GM23338 (cell line): ENCODE measurements around the gene THSD4. TPM values are rescaled to one million over a fixed set of nuclear protein-coding genes. Genes with fewer than 3 reads are reported as not detected.

Source experiments
- ATAC-seq: fragments of 200-7000 bp; cut with Tn5 transposase; 3 replicates; pipeline ENCODE4 v1.9.1; 2020
- DNase-seq: peaks from one replicate; pipeline ENCODE4 v3.0.0-alpha.2; 2015; ENCODE audit warnings: low spot score
- H2AFZ ChIP-seq: fragments of 200-600 bp; sonication (generic); 2 replicates; pipeline ENCODE4 v1.8.0; 2016; ENCODE audit warnings: antibody characterized with exemption, mild to moderate bottlenecking, moderate library complexity
- H3F3A ChIP-seq: fragments of 200-600 bp; sonication (generic); replicated peaks from 2 replicates; pipeline ENCODE4 v1.8.0; 2017; ENCODE audit warnings: antibody characterized with exemption, mixed run types, low read depth
- H3K27ac ChIP-seq: fragments of 200-600 bp; sonication (generic); 2 replicates; pipeline ENCODE4 v1.6.1; 2016; ENCODE audit warnings: low read depth
- H3K27me3 ChIP-seq: fragments of 200-600 bp; sonication (generic); 2 replicates; pipeline ENCODE4 v1.8.0; 2016; ENCODE audit warnings: mild to moderate bottlenecking, mixed run types, moderate library complexity; ENCODE audit not compliant: insufficient read depth
- H3K36me3 ChIP-seq: fragments of 200-600 bp; sonication (generic); 2 replicates; pipeline ENCODE4 v1.8.0; 2016; ENCODE audit warnings: mild to moderate bottlenecking; ENCODE audit not compliant: insufficient read depth
- H3K4me1 ChIP-seq: fragments of 200-600 bp; sonication (generic); 2 replicates; pipeline ENCODE4 v1.8.0; 2016; ENCODE audit warnings: mild to moderate bottlenecking, moderate library complexity; ENCODE audit not compliant: insufficient read depth
- H3K4me2 ChIP-seq: fragments of 200-600 bp; sonication (generic); 2 replicates; pipeline ENCODE4 v1.7.1; 2017; ENCODE audit warnings: mixed run types
- H3K4me3 ChIP-seq: fragments of 200-600 bp; sonication (generic); 2 replicates; pipeline ENCODE4 v1.6.1; 2016; ENCODE audit warnings: mixed run types
- H3K79me2 ChIP-seq: fragments of 200-600 bp; sonication (generic); replicated peaks from 2 replicates; pipeline ENCODE4 v1.8.0; 2017; ENCODE audit warnings: mild to moderate bottlenecking; ENCODE audit not compliant: insufficient read depth
- H3K9me2 ChIP-seq: fragments of 200-600 bp; sonication (generic); 2 replicates; pipeline ENCODE4 v1.8.0; 2017; ENCODE audit not compliant: insufficient read depth
- H4K20me1 ChIP-seq: fragments of 200-600 bp; sonication (generic); replicated peaks from 2 replicates; pipeline ENCODE4 v1.8.0; 2017; ENCODE audit warnings: mild to moderate bottlenecking; ENCODE audit not compliant: insufficient read depth
- H3K27ac Mint-ChIP-seq: 2 replicates; pipeline ENCODE4 v1.8.0; 2020; ENCODE audit warnings: inconsistent platforms, mild to moderate bottlenecking, moderate library complexity, mixed read lengths
- H3K27me3 Mint-ChIP-seq: 3 replicates; pipeline ENCODE4 v1.8.0; 2022; ENCODE audit warnings: low read depth, mild to moderate bottlenecking, moderate library complexity, mixed read lengths, inconsistent platforms; ENCODE audit not compliant: insufficient read depth, poor library complexity
- H3K36me3 Mint-ChIP-seq: 3 replicates; pipeline ENCODE4 v1.8.0; 2021; ENCODE audit warnings: low read depth, mild to moderate bottlenecking, inconsistent platforms, moderate library complexity, mixed read lengths
- H3K4me1 Mint-ChIP-seq: 3 replicates; pipeline ENCODE4 v1.8.0; 2020; ENCODE audit warnings: mild to moderate bottlenecking, inconsistent platforms, mixed read lengths
- H3K4me3 Mint-ChIP-seq: 3 replicates; pipeline ENCODE4 v1.8.0; 2021; ENCODE audit warnings: moderate library complexity, mild to moderate bottlenecking, inconsistent platforms, mixed read lengths
- H3K9me3 Mint-ChIP-seq: 3 replicates; pipeline ENCODE4 v1.8.0; 2020; ENCODE audit warnings: moderate library complexity, mild to moderate bottlenecking, inconsistent platforms, mixed read lengths
- CREB1 ChIP-seq: fragments of 250-450 bp; sonication (Bioruptor Pico); IDR thresholded peaks from 2 replicates; pipeline ENCODE4 v1.5.0; 2020; ENCODE audit warnings: low read depth, mild to moderate bottlenecking, moderate library complexity
- EZH2 ChIP-seq: fragments of 200-600 bp; sonication (generic); IDR thresholded peaks from one replicate; pipeline ENCODE4 v1.8.0; 2017; ENCODE audit warnings: antibody characterized with exemption, mild to moderate bottlenecking, low read depth; ENCODE audit not compliant: unreplicated experiment
- EZH2phosphoT487 ChIP-seq: fragments of 200-600 bp; sonication (generic); IDR thresholded peaks from one replicate; pipeline ENCODE4 v1.8.1; 2018; ENCODE audit warnings: antibody characterized with exemption; ENCODE audit not compliant: unreplicated experiment
- JUNB ChIP-seq: IDR thresholded peaks from one replicate; pipeline ENCODE4 v1.6.1; 2016; ENCODE audit warnings: antibody characterized with exemption; ENCODE audit not compliant: unreplicated experiment
- NANOG ChIP-seq: IDR thresholded peaks from 2 replicates; pipeline ENCODE4 v1.6.1; 2016; ENCODE audit warnings: antibody characterized with exemption, borderline replicate concordance
- POLR2AphosphoS5 ChIP-seq: IDR thresholded peaks from 2 replicates; pipeline ENCODE4 v1.6.1; 2016; ENCODE audit warnings: antibody characterized with exemption, low read depth
- STAT1 ChIP-seq: IDR thresholded peaks from one replicate; pipeline ENCODE4 v1.6.1; 2016; ENCODE audit warnings: antibody characterized with exemption; ENCODE audit not compliant: unreplicated experiment
- ZNF114 ChIP-seq: fragments of 250-450 bp; sonication (Bioruptor Pico); IDR thresholded peaks from 2 replicates; pipeline ENCODE4 v1.5.0; 2020; ENCODE audit warnings: mild to moderate bottlenecking, moderate library complexity
- ZNF331 ChIP-seq: fragments of 250-450 bp; sonication (Bioruptor Pico); IDR thresholded peaks from 2 replicates; pipeline ENCODE4 v1.5.0; 2020; ENCODE audit warnings: low read depth, mild to moderate bottlenecking, moderate library complexity
- polyA plus RNA-seq: library from polyadenylated mRNA; unstranded; fragments of >200 nt; fragmentation: Nextera tagmentation; extraction: Ambion mirVana; gene quantifications from 2 replicates; pipeline ENCODE4 v1.2.1, GENCODE V29; 2016
- total RNA-seq: library from RNA; depleted of rRNA; stranded (reverse); fragments of >200 nt; shearing (Covaris generic); gene quantifications from 2 replicates; pipeline ENCODE4 v1.2.3, GENCODE V29; 2014
- TF ChIP-seq, protein P1 (sequence below): IDR thresholded peaks from one replicate; pipeline ENCODE4 v1.6.1; 2018; ENCODE audit warnings: antibody characterized with exemption; ENCODE audit not compliant: unreplicated experiment
- TF ChIP-seq, protein P2 (sequence below), 2 experiments: fragments of 200-600 bp in 1 of 2; sonication (generic) in 1 of 2; conservative IDR thresholded peaks; 2 replicates each; pipeline versions ENCODE4 v1.5.1 to v1.6.1; 2016 to 2017; ENCODE audit warnings: antibody characterized with exemption in 2 of 2, low read depth in 2 of 2, mild to moderate bottlenecking in 2 of 2, moderate library complexity in 1 of 2
- TF ChIP-seq, protein P3 (sequence below): IDR thresholded peaks from 2 replicates; pipeline ENCODE4 v1.6.1; 2016; ENCODE audit warnings: antibody characterized with exemption
- TF ChIP-seq, protein P4 (sequence below): fragments of 250-450 bp; sonication (Bioruptor Pico); IDR thresholded peaks from 2 replicates; pipeline ENCODE4 v1.5.0; 2020; ENCODE audit warnings: mild to moderate bottlenecking, moderate library complexity

THSD4 gene
- total and polyA plus RNA-seq, 2 experiments from 2014 or later, result 2.0 to 7.4 TPM

DNA sequence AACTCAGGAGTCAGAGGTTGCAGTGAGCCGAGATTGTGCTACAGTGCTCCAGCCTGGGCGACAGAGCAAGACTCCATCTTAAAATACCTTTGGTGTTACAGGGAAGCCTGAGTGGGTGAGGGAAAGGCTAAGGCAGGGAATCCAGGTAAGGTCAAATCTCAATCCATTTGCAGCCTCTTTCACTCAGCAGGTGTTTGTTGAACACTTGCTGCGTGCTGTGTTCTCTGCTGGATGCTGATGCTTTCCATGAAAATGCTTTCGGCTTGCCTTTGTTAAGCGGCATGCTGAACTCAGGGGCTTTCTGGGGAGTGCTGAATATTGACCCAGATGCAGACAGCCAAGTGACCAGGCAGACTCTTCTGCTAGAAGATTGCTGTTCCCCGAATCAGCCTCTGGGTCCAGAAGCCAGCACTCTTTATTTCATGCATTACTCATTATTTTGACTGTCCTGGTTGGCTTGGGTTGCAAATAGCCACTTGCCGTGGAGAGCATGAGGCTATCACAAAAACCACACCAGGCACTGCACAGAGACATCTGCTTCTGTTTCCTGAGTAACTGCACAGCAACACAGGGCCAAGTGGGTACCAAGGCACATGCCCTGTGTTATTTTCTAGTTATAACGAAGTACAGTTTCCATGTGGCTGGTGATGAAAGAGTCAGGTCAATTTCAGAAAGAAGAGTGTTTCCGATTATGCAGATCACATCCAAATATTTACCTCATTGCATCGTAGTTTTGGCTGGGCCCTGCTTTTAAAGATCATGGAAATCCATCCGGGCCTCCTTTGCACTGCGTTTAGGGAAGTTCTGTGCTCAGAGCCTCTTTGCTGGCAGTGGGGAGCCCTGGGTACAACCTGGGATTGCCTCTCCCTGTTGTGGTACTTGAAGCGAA lies 88.6 kb downstream of the THSD4 start:
- Histone ChIP-seq H3K4me2 (peak overlapping the region; percentile 61), H3F3A (no peaks in the 10 kb centered on the region; the same call in 1 of the 2 replicates), H3K4me3 (peak overlapping the region; percentile 23; the same call in 1 of the 2 replicates), H3K27ac (peak overlapping the region; percentile 96), H2AFZ (no peak overlapping the region), H3K27me3 (no peaks in the 10 kb centered on the region), H4K20me1 (no peaks in the 10 kb centered on the region), H3K9me2 (peaks cover 12% of the 10 kb centered on the region; the same call in 1 of the 2 replicates), H3K4me1 (peaks cover 36% of the 10 kb centered on the region), H3K79me2 (no peaks in the 10 kb centered on the region), H3K36me3 (no peaks in the 10 kb centered on the region)
- DNase-seq, result peak; percentile 91
- Mint-ChIP-seq H3K4me1 (peaks cover 40% of the 10 kb centered on the region), H3K36me3 (no peaks in the 10 kb centered on the region), H3K4me3 (peak overlapping the region; percentile 11; the same call in 1 of the 3 replicates), H3K27ac (peak overlapping the region; percentile 91), H3K27me3 (peaks cover 5% of the 10 kb centered on the region), H3K9me3 (no peaks in the 10 kb centered on the region)
- ATAC-seq, result peak; percentile 90
- no peak for TF ChIP-seq EZH2
- TF ChIP-seq, protein P1, sequence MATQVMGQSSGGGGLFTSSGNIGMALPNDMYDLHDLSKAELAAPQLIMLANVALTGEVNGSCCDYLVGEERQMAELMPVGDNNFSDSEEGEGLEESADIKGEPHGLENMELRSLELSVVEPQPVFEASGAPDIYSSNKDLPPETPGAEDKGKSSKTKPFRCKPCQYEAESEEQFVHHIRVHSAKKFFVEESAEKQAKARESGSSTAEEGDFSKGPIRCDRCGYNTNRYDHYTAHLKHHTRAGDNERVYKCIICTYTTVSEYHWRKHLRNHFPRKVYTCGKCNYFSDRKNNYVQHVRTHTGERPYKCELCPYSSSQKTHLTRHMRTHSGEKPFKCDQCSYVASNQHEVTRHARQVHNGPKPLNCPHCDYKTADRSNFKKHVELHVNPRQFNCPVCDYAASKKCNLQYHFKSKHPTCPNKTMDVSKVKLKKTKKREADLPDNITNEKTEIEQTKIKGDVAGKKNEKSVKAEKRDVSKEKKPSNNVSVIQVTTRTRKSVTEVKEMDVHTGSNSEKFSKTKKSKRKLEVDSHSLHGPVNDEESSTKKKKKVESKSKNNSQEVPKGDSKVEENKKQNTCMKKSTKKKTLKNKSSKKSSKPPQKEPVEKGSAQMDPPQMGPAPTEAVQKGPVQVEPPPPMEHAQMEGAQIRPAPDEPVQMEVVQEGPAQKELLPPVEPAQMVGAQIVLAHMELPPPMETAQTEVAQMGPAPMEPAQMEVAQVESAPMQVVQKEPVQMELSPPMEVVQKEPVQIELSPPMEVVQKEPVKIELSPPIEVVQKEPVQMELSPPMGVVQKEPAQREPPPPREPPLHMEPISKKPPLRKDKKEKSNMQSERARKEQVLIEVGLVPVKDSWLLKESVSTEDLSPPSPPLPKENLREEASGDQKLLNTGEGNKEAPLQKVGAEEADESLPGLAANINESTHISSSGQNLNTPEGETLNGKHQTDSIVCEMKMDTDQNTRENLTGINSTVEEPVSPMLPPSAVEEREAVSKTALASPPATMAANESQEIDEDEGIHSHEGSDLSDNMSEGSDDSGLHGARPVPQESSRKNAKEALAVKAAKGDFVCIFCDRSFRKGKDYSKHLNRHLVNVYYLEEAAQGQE, result no peak
- TF ChIP-seq EZH2phosphoT487, result no peak
- no peak for TF ChIP-seq JUNB
- TF ChIP-seq, protein P2, sequence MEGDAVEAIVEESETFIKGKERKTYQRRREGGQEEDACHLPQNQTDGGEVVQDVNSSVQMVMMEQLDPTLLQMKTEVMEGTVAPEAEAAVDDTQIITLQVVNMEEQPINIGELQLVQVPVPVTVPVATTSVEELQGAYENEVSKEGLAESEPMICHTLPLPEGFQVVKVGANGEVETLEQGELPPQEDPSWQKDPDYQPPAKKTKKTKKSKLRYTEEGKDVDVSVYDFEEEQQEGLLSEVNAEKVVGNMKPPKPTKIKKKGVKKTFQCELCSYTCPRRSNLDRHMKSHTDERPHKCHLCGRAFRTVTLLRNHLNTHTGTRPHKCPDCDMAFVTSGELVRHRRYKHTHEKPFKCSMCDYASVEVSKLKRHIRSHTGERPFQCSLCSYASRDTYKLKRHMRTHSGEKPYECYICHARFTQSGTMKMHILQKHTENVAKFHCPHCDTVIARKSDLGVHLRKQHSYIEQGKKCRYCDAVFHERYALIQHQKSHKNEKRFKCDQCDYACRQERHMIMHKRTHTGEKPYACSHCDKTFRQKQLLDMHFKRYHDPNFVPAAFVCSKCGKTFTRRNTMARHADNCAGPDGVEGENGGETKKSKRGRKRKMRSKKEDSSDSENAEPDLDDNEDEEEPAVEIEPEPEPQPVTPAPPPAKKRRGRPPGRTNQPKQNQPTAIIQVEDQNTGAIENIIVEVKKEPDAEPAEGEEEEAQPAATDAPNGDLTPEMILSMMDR (conservative IDR thresholded peaks at IDR 0.05; ENCODE audit: low read depth in 2 of 2), result no peak
- TF ChIP-seq POLR2AphosphoS5, result peak; percentile 48
- TF ChIP-seq NANOG, result peak; percentile 99
- TF ChIP-seq, protein P3, sequence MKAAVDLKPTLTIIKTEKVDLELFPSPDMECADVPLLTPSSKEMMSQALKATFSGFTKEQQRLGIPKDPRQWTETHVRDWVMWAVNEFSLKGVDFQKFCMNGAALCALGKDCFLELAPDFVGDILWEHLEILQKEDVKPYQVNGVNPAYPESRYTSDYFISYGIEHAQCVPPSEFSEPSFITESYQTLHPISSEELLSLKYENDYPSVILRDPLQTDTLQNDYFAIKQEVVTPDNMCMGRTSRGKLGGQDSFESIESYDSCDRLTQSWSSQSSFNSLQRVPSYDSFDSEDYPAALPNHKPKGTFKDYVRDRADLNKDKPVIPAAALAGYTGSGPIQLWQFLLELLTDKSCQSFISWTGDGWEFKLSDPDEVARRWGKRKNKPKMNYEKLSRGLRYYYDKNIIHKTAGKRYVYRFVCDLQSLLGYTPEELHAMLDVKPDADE, result peak; percentile 62; the same call in 1 of the 2 replicates
- TF ChIP-seq ZNF114 (CRISPR knock-in tag), result no peak
- TF ChIP-seq ZNF331 (CRISPR knock-in tag), result peak; percentile 48
- TF ChIP-seq, protein P4, sequence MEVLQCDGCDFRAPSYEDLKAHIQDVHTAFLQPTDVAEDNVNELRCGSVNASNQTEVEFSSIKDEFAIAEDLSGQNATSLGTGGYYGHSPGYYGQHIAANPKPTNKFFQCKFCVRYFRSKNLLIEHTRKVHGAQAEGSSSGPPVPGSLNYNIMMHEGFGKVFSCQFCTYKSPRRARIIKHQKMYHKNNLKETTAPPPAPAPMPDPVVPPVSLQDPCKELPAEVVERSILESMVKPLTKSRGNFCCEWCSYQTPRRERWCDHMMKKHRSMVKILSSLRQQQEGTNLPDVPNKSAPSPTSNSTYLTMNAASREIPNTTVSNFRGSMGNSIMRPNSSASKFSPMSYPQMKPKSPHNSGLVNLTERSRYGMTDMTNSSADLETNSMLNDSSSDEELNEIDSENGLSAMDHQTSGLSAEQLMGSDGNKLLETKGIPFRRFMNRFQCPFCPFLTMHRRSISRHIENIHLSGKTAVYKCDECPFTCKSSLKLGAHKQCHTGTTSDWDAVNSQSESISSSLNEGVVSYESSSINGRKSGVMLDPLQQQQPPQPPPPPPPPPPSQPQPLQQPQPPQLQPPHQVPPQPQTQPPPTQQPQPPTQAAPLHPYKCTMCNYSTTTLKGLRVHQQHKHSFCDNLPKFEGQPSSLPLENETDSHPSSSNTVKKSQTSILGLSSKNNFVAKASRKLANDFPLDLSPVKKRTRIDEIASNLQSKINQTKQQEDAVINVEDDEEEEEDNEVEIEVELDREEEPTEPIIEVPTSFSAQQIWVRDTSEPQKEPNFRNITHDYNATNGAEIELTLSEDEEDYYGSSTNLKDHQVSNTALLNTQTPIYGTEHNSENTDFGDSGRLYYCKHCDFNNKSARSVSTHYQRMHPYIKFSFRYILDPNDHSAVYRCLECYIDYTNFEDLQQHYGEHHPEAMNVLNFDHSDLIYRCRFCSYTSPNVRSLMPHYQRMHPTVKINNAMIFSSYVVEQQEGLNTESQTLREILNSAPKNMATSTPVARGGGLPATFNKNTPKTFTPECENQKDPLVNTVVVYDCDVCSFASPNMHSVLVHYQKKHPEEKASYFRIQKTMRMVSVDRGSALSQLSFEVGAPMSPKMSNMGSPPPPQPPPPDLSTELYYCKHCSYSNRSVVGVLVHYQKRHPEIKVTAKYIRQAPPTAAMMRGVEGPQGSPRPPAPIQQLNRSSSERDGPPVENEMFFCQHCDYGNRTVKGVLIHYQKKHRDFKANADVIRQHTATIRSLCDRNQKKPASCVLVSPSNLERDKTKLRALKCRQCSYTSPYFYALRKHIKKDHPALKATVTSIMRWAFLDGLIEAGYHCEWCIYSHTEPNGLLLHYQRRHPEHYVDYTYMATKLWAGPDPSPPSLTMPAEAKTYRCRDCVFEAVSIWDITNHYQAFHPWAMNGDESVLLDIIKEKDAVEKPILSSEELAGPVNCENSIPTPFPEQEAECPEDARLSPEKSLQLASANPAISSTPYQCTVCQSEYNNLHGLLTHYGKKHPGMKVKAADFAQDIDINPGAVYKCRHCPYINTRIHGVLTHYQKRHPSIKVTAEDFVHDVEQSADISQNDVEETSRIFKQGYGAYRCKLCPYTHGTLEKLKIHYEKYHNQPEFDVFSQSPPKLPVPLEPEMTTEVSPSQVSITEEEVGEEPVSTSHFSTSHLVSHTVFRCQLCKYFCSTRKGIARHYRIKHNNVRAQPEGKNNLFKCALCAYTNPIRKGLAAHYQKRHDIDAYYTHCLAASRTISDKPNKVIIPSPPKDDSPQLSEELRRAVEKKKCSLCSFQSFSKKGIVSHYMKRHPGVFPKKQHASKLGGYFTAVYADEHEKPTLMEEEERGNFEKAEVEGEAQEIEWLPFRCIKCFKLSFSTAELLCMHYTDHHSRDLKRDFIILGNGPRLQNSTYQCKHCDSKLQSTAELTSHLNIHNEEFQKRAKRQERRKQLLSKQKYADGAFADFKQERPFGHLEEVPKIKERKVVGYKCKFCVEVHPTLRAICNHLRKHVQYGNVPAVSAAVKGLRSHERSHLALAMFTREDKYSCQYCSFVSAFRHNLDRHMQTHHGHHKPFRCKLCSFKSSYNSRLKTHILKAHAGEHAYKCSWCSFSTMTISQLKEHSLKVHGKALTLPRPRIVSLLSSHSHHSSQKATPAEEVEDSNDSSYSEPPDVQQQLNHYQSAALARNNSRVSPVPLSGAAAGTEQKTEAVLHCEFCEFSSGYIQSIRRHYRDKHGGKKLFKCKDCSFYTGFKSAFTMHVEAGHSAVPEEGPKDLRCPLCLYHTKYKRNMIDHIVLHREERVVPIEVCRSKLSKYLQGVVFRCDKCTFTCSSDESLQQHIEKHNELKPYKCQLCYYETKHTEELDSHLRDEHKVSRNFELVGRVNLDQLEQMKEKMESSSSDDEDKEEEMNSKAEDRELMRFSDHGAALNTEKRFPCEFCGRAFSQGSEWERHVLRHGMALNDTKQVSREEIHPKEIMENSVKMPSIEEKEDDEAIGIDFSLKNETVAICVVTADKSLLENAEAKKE, result peak; percentile 96
- TF ChIP-seq STAT1, result no peak
- TF ChIP-seq CREB1 (CRISPR knock-in tag), result peak; percentile 58
